Small intestine (tissue), 16 donors: ENCODE measurements around the gene ARHGEF28. TPM values are rescaled to one million over a fixed set of nuclear protein-coding genes. Genes with fewer than 3 reads are reported as not detected.

Experiments
- DNase-seq, 2 donors: peaks; one replicate each; pipeline versions ENCODE4 v3.0.0 to v3.0.0-alpha.2; 2013
- FAIRE-seq: peaks from 2 replicates; lab custom pipeline; 2012; peaks lifted over from hg19 to GRCh38; lab: Jason Lieb, UNC
- H3K27ac ChIP-seq, 3 donors: one replicate each; pipeline ENCODE4 v1.5.1; 2013; ENCODE audit warnings: low read length in 2 of 3, mild to moderate bottlenecking in 2 of 3, control low read depth in 1 of 3, inconsistent platforms in 1 of 3, low read depth in 1 of 3, moderate library complexity in 1 of 3
- H3K27me3 ChIP-seq, 3 donors: one replicate each; pipeline ENCODE4 v1.6.1; 2013; ENCODE audit warnings: low read length in 3 of 3, inconsistent platforms in 1 of 3; ENCODE audit not compliant: control insufficient read depth in 3 of 3, insufficient read depth in 3 of 3
- H3K36me3 ChIP-seq, 3 donors: one replicate each; pipeline ENCODE4 v1.6.1; 2013; ENCODE audit warnings: low read length in 3 of 3, inconsistent platforms in 1 of 3, low read depth in 1 of 3, mild to moderate bottlenecking in 1 of 3, moderate library complexity in 1 of 3; ENCODE audit not compliant: control insufficient read depth in 3 of 3, insufficient read depth in 2 of 3
- H3K4me1 ChIP-seq, 3 donors: one replicate each; pipeline ENCODE4 v1.6.1; 2013; ENCODE audit warnings: low read length in 2 of 3, inconsistent platforms in 1 of 3, low read depth in 1 of 3, mild to moderate bottlenecking in 1 of 3, moderate library complexity in 1 of 3; ENCODE audit not compliant: control insufficient read depth in 3 of 3, insufficient read depth in 2 of 3
- H3K4me3 ChIP-seq, 3 donors: one replicate each; pipeline ENCODE4 v1.5.1; 2013; ENCODE audit warnings: low read length in 3 of 3, control low read depth in 1 of 3, inconsistent platforms in 1 of 3, low read depth in 1 of 3, mild to moderate bottlenecking in 1 of 3, moderate library complexity in 1 of 3
- H3K9me3 ChIP-seq, 2 donors: one replicate each; pipeline ENCODE4 v1.6.1; 2013; ENCODE audit warnings: low read depth in 1 of 2, low read length in 1 of 2; ENCODE audit not compliant: control insufficient read depth in 2 of 2, insufficient read depth in 1 of 2
- WGBS, 3 donors: extraction: QIAGEN DNeasy Blood & Tissue Kit; methylation state at CpG; one replicate each; pipeline ENCODE4 v1.1.7; 2013; 5-methylcytosine and 5-hydroxymethylcytosine counted together
- long read RNA-seq, 10 donors: transcript quantifications; one replicate each; lab custom pipeline, GENCODE V29; 2026
- polyA plus RNA-seq, 4 donors: library from polyadenylated mRNA; stranded (reverse) in 3 of 4; unstranded in 1 of 4; fragments of 200-250 nt in 3 of 4; fragments of 120-200 nt in 1 of 4; gene quantifications; one replicate each; pipeline versions ENCODE4 v1.2.1 to v1.2.3, GENCODE V29; 2013
- donor health status: healthy with polysubstance abuse.
- donor health status: control.
- donor health status: control.
- donor health status: Bipolar disorder and iron deficiency.
- donor health status: healthy.

ARHGEF28 gene, protein sequence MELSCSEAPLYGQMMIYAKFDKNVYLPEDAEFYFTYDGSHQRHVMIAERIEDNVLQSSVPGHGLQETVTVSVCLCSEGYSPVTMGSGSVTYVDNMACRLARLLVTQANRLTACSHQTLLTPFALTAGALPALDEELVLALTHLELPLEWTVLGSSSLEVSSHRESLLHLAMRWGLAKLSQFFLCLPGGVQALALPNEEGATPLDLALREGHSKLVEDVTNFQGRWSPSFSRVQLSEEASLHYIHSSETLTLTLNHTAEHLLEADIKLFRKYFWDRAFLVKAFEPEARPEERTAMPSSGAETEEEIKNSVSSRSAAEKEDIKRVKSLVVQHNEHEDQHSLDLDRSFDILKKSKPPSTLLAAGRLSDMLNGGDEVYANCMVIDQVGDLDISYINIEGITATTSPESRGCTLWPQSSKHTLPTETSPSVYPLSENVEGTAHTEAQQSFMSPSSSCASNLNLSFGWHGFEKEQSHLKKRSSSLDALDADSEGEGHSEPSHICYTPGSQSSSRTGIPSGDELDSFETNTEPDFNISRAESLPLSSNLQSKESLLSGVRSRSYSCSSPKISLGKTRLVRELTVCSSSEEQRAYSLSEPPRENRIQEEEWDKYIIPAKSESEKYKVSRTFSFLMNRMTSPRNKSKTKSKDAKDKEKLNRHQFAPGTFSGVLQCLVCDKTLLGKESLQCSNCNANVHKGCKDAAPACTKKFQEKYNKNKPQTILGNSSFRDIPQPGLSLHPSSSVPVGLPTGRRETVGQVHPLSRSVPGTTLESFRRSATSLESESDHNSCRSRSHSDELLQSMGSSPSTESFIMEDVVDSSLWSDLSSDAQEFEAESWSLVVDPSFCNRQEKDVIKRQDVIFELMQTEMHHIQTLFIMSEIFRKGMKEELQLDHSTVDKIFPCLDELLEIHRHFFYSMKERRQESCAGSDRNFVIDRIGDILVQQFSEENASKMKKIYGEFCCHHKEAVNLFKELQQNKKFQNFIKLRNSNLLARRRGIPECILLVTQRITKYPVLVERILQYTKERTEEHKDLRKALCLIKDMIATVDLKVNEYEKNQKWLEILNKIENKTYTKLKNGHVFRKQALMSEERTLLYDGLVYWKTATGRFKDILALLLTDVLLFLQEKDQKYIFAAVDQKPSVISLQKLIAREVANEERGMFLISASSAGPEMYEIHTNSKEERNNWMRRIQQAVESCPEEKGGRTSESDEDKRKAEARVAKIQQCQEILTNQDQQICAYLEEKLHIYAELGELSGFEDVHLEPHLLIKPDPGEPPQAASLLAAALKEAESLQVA (N-terminal part only)
- polyA plus RNA-seq, result 10 to 100 TPM in 1 of 4 donors, 1 to 10 TPM in 3; 1.1 to 16.5 (median 2.7) TPM
- long read RNA-seq, donor 1, result 0 reads
- long read RNA-seq, donor 2, result 0 reads
- long read RNA-seq, donor 3, partial matches to known transcripts, result 0 of 1 reads
- long read RNA-seq, donor 3, other reads (novel, unspliced or antisense), result 0 of 1 reads
- long read RNA-seq, donor 4, result 0 reads
- long read RNA-seq, donor 5, result 0 reads
- long read RNA-seq, donor 6, result 0 reads
- long read RNA-seq, donor 7, result 0 reads
- long read RNA-seq, donor 8, result 0 reads
- long read RNA-seq, donor 9, result 0 reads
- long read RNA-seq, donor 10, full-length matches to known transcripts, result 1 of 1 reads
- long read RNA-seq, donor 10, partial matches to known transcripts, result 0 of 1 reads
- long read RNA-seq, donor 10, other reads (novel, unspliced or antisense), result 0 of 1 reads

DNA sequence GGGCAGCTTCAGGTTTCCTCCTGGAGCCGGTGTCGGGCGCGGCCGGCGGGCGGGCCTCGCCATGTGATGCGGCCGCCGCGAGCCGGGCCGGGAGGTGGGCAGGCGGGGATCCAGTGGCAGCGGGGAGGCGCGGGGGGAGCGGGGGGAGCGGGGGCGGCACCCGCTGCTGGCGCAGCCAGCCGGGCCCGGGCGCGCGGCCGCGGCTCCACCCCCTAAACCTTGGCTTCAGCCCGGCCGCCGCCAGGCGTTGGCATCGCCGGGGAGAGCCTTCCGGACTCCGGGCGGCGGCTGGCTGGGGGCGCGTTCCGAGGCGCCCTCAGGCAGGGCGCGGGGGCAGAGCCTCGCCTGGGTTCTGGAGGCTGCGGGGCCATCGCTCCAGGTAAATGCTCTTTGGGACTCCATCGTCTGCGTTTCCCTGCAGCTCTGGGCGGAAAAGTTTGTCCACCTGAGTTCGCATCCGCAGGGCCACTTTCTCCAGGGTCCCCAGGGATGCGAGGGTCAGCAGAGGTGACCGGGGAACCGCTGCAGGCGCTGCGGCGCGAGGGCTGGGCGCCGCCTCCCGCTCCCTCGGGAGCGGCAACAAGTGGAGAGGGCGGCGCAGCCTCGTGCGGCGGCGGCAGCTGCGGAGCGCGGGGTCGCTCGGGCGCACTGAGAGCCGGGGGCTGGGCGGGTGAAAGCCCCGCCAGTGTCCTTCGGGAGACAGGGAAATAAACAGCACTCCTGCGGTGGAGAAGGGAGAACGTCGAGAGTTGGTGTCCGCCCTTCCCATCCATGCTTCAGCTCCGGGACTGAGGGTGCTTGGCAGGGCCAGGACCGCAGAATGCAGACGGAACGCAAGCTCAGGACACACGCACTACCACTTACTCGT, at the start of gene ARHGEF28:
ARHGEF28 (plus strand) TSS at position 253 of the 868 bp plus-strand sequence. CDS start 58,656 bp downstream, outside the sequence.
- DNase-seq (peak; percentile 66 to 73), FAIRE-seq (no peak)
- H3K27ac ChIP-seq, result peak within 1 kb of the TSS in 2 of 3 donors; percentile 3 to 37

DNA sequence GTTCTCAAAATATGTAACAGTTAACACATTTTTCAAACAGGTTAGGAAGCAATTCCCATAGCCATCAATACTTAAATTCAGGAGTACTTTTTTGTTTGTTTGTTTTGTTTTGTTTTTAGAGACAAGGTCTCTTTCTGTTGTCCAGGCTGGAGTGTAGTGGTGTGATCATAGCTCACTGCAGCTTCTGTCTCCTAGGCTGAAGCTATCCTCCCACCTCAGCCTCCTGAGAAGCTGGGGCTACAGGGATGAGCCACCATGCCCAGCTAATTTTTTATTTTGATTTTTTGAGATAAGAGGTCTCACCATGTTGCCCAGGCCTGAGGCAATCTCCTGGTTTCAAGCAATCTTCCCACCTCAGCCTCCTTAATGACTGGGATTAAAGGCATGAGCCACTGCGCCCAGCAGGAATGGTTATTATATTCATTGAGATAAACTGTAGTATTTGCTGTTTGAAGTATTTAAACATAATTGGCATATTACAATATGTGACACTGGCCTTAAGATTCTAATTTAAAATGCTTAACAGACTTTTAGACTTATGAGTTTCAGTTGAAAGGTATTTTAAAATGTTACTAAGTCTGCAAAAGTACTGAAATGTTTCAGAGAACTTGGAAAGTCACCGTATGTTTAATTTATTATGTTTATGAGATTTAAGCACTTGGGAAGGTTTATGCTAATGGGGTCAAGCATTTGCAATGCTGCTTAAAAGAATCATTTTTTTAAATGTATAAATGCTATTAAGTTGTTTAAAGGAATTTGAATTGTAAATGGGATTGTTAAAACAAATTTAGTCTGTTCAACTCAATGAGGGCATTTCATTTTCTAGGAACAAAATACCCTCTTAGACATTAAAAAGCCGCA, 43.5 kb upstream of the ARHGEF28 start:
- no peak for FAIRE-seq
- H3K4me1 ChIP-seq, result no peaks in the 10 kb centered on the region

More for the DNA sequence above, at the start of gene ARHGEF28:
- peaks cover 0 to 16% (median 5%) of the 10 kb centered on the region in 3 donors for H3K4me1 ChIP-seq
- WGBS, 3 donors, result 0 to 3% (median 2%) methylated on average over 50 to 92 of the region's 92 CpGs
- no peaks in the 10 kb centered on the region for H3K36me3 ChIP-seq
- H3K9me3 ChIP-seq, result no peaks in the 10 kb centered on the region
- peaks cover 0 to 5% (median 4%) of the 10 kb centered on the region in 3 donors for H3K27me3 ChIP-seq
- H3K4me3 ChIP-seq, result peak within 1 kb of the TSS; percentile 24 to 52 (median 46)

DNA sequence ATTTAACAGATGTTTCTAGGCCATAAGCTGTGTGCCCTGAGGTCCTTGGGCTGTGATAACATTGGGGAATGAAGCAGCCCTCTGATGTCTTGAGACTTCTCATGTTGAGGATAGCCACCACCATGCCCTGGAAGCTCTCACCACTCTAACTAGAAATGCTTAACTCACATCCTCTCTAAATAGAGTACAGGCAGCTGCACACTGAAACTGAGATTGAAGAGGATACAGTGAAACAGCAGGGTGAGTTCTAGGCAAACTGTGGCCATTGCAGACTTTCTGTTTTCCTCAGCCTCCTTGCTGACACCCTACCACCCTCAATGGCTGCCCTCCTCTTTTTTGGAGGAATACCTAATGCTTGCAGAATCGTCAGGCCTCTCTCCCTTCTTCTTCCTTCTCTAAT, 38.1 kb upstream of the ARHGEF28 start:
- Histone ChIP-seq H3K27ac (no peak overlapping the region), H3K4me3 (no peak overlapping the region), H3K27me3 (no peaks in the 10 kb centered on the region), H3K9me3 (no peaks in the 10 kb centered on the region), H3K36me3 (no peaks in the 10 kb centered on the region), H3K4me1 (no peaks in the 10 kb centered on the region)
- FAIRE-seq (no peak), DNase-seq (no peak)
- WGBS, 3 donors, result 40 to 54% (median 48%) methylated on average over 1 of the region's 1 CpG

More for the DNA sequence above, 43.5 kb upstream of the ARHGEF28 start:
- no peaks in the 10 kb centered on the region for H3K9me3 ChIP-seq
- peaks cover 5 to 11% (median 7%) of the 10 kb centered on the region in 3 donors for H3K36me3 ChIP-seq
- DNase-seq, result no peak
- H3K4me3 ChIP-seq, result no peak overlapping the region
- no peaks in the 10 kb centered on the region for H3K27me3 ChIP-seq
- WGBS, 3 donors, result 72 to 94% (median 75%) methylated on average over 3 of the region's 3 CpGs
- no peak overlapping the region for H3K27ac ChIP-seq

DNA sequence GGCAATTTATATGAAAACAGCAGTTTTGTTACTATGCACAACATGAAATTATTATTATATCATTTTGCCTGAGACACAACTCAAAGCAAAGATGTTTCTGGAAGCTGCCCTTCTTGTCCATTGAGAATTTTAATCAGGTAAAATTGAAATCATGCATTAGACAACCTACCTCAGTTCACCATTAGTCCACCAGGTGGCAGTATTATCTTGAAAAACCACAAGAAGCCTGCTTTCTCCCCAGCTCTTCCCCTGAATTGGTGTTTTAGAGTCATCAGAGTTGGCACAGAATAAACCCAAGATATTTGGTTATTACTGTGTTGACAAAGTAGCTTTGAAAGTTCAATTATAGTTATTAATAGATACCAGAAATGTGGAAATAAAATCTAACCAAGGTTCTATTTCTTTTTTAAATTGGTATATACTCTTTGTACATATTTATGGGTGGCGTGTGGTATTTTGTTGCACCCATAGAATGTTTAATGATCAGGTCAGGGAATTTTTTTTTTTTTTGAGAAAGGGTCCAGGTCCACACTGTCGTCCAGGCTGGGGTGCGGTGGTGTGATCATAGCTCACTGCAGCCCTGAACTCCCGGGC, 34.8 kb upstream of the ARHGEF28 start:
- Histone ChIP-seq H3K36me3 (no peaks in the 10 kb centered on the region), H3K27ac (no peak overlapping the region), H3K4me3 (no peak overlapping the region), H3K27me3 (no peaks in the 10 kb centered on the region), H3K9me3 (no peaks in the 10 kb centered on the region), H3K4me1 (no peaks in the 10 kb centered on the region)
- FAIRE-seq (peak; percentile 79), DNase-seq (peak; percentile 78 to 83)
- 54 to 61% (median 54%) methylated on average over 4 of the region's 4 CpGs for WGBS, 3 donors

DNA sequence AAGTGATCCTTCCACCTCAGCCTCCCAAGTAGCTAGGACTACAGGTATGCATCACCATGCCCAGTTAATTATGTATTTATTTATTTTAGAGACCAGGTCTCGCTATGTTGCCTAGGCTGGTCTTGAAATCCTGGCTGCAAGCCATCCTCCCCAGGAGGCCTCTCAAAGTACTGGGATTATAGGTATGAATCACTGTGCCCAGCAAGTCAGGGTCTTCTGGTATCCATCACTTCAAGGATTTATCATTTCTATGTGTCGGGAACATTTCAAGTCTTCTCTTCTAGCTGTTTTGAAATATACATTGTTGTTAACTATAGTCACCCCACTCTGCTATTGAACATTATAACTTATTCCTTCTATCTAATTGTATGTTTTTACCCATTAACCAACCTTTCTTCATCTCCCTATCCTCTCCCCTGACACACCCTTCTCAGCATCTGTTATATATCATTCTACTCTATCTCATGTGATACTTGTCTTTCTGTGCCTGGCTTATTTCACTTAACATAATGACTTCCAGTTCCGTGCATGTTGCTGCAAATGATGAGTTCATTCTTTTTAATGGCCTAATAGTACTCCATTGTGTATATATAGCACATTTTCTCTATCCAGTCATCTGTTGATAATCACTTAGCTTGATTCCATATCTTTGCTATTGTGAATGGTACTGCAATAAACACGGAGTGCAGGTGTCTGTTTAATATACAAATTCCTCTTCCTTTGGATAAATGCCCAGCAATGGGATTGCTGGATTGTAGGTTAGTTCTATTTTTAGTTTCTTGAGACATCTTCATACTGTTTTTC, 34.1 kb upstream of the ARHGEF28 start:
- Histone ChIP-seq H3K4me1 (no peaks in the 10 kb centered on the region), H3K4me3 (no peak overlapping the region), H3K9me3 (no peaks in the 10 kb centered on the region), H3K36me3 (no peaks in the 10 kb centered on the region), H3K27me3 (no peaks in the 10 kb centered on the region), H3K27ac (no peak overlapping the region)
- WGBS, 3 donors, result 42 to 49% (median 47%) methylated on average over 4 of the region's 4 CpGs
- no peak for FAIRE-seq
- DNase-seq, result no peak

DNA sequence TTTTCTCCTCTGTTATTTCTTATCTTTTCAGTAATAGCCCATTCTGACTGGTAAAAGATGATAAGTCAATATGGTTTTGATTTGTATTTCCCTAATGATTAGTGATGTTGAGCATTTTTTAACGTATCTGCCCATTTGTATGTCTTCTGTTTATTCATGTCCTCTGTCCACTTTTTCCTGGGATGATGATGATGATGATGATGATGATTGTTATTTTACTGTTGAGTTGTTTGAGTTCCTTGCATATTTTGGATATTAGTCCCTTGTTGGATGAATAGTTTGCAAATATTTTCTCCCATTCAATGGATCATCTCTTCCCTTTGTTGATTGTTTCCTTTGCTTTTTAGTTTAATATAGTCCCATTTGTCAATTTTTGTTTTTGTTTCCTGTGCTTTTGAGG, 33.4 kb upstream of the ARHGEF28 start:
- 52 to 61% (median 57%) methylated on average over 1 of the region's 1 CpG for WGBS, 3 donors
- no peaks in the 10 kb centered on the region for H3K27me3 ChIP-seq
- no peak overlapping the region for H3K4me3 ChIP-seq
- H3K36me3 ChIP-seq, result no peaks in the 10 kb centered on the region
- H3K27ac ChIP-seq, result no peak overlapping the region
- no peaks in the 10 kb centered on the region for H3K9me3 ChIP-seq
- FAIRE-seq (no peak), DNase-seq (no peak)
- H3K4me1 ChIP-seq, result no peaks in the 10 kb centered on the region
